Stimulated activated naive B cell treated with anti-CD40 and anti-IgM and Interleukin-4, amounts not matched to agents 10 μg/mL and 1 μg/mL and 100 μg/mL, for 72 hours (primary cell): ENCODE results near the gene RAB18.
"Not testable (repeated sequence)": the region's sequence is repeated elsewhere in the genome, so short reads cannot be mapped to it uniquely, and the experiment has no call there.

Experiments used
- ATAC-seq, 2 donors: fragments of 150-1000 bp; cut with Tn5 transposase; replicated peaks; 2 replicates each; pipeline ENCODE4 v1.10.0; 2021; ENCODE audit warnings: moderate library complexity in 1 of 2
- DNase-seq: peaks from one replicate; pipeline ENCODE4 v3.0.0; 2021
- H3K27ac Mint-ChIP-seq: one replicate; pipeline ENCODE4 v1.8.0; 2022; ENCODE audit warnings: mild to moderate bottlenecking, mixed read lengths
- H3K27me3 Mint-ChIP-seq, 2 donors: one replicate each; pipeline ENCODE4 v1.8.0; 2022; ENCODE audit warnings: mixed read lengths in 2 of 2
- H3K36me3 Mint-ChIP-seq, 2 donors: one replicate each; pipeline ENCODE4 v1.8.0; 2022; ENCODE audit warnings: mixed read lengths in 2 of 2, mild to moderate bottlenecking in 1 of 2
- H3K4me1 Mint-ChIP-seq, 2 donors: one replicate each; pipeline ENCODE4 v1.8.0; 2022; ENCODE audit warnings: mixed read lengths in 2 of 2, mild to moderate bottlenecking in 1 of 2
- H3K4me3 Mint-ChIP-seq, 2 donors: one replicate each; pipeline ENCODE4 v1.8.0; 2022; ENCODE audit warnings: mild to moderate bottlenecking in 2 of 2, mixed read lengths in 2 of 2, moderate library complexity in 1 of 2
- H3K9me3 Mint-ChIP-seq, 2 donors: one replicate each; pipeline ENCODE4 v1.8.0; 2022; ENCODE audit warnings: mixed read lengths in 2 of 2, mild to moderate bottlenecking in 1 of 2

RAB18 gene

GRCh38 chr10:27504007-27504807 is at the start of gene RAB18:
Gene RAB18 (plus strand): TSS chr10:27504304. CDS start chr10:27504370, 66 bp downstream.
- Mint-ChIP-seq H3K27ac (peak within 1 kb of the TSS; percentile 99), H3K4me3 (peak within 1 kb of the TSS; percentile 99 to 100), H3K36me3 (peaks cover 4 to 16% of the 10 kb centered on the region in 2 donors), H3K4me1 (peaks cover 22 to 36% of the 10 kb centered on the region in 2 donors), H3K27me3 (peaks cover under 1 to 14% of the 10 kb centered on the region in 2 donors), H3K9me3 (no peaks in the 10 kb centered on the region)
- ATAC-seq (peak; percentile 97 to 98), DNase-seq (peak; percentile 98)

- H3K27me3 Mint-ChIP-seq, result peaks cover 0 to 3% of the 10 kb centered on the region in 2 donors
- ATAC-seq, result no peak
- H3K9me3 Mint-ChIP-seq, result no peaks in the 10 kb centered on the region
- no peak for DNase-seq
- no peaks in the 10 kb centered on the region for H3K36me3 Mint-ChIP-seq
- no peaks in the 10 kb centered on the region for H3K4me1 Mint-ChIP-seq
- no peak overlapping the region for H3K4me3 Mint-ChIP-seq
- H3K27ac Mint-ChIP-seq, result no peak overlapping the region
Observed at GRCh38 chr10:27454837-27455236, 49.3 kb upstream of the RAB18 start.

- no peaks in the 10 kb centered on the region for H3K9me3 Mint-ChIP-seq
- peaks cover 0 to 3% of the 10 kb centered on the region in 2 donors for H3K27me3 Mint-ChIP-seq
- DNase-seq (no peak), ATAC-seq (no peak)
- no peak overlapping the region for H3K4me3 Mint-ChIP-seq
- H3K27ac Mint-ChIP-seq, result no peak overlapping the region
- H3K36me3 Mint-ChIP-seq, result no peaks in the 10 kb centered on the region
- H3K4me1 Mint-ChIP-seq, result no peaks in the 10 kb centered on the region
Observed at GRCh38 chr10:27457261-27457945, 46.7 kb upstream of the RAB18 start.

- Mint-ChIP-seq H3K36me3 (no peaks in the 10 kb centered on the region), H3K27me3 (no peaks in the 10 kb centered on the region), H3K4me3 (no peak overlapping the region), H3K9me3 (no peaks in the 10 kb centered on the region), H3K27ac (no peak overlapping the region), H3K4me1 (peaks cover 0 to 2% of the 10 kb centered on the region in 2 donors)
- no peak for DNase-seq
- ATAC-seq, result no peak
Observed at GRCh38 chr10:27457966-27458365, 46.1 kb upstream of the RAB18 start.

- no peak overlapping the region for H3K4me3 Mint-ChIP-seq
- no peaks in the 10 kb centered on the region for H3K27me3 Mint-ChIP-seq
- H3K36me3 Mint-ChIP-seq, result no peaks in the 10 kb centered on the region
- ATAC-seq, result no peak
- no peak overlapping the region for H3K27ac Mint-ChIP-seq
- H3K9me3 Mint-ChIP-seq, result no peaks in the 10 kb centered on the region
- no peak for DNase-seq
- H3K4me1 Mint-ChIP-seq, result peaks cover 19 to 27% of the 10 kb centered on the region in 2 donors
Observed at GRCh38 chr10:27461312-27461711, 42.8 kb upstream of the RAB18 start.

GRCh38 chr10:27463961-27464360 is 40.1 kb upstream of the RAB18 start:
- ATAC-seq (no peak), DNase-seq (no peak)
- peaks cover 19 to 29% of the 10 kb centered on the region in 2 donors for H3K4me1 Mint-ChIP-seq
- no peaks in the 10 kb centered on the region for H3K9me3 Mint-ChIP-seq
- H3K36me3 Mint-ChIP-seq, result no peaks in the 10 kb centered on the region
- H3K27ac Mint-ChIP-seq, result no peak overlapping the region
- H3K4me3 Mint-ChIP-seq, result no peak overlapping the region
- H3K27me3 Mint-ChIP-seq, result no peaks in the 10 kb centered on the region

- H3K36me3 Mint-ChIP-seq, result no peaks in the 10 kb centered on the region
- H3K9me3 Mint-ChIP-seq, result no peaks in the 10 kb centered on the region
- no peak overlapping the region for H3K27ac Mint-ChIP-seq
- ATAC-seq (peak; percentile 80 to 84), DNase-seq (peak; percentile 5)
- no peak overlapping the region for H3K4me3 Mint-ChIP-seq
- no peaks in the 10 kb centered on the region for H3K27me3 Mint-ChIP-seq
- H3K4me1 Mint-ChIP-seq, result peaks cover 19 to 29% of the 10 kb centered on the region in 2 donors
Observed at GRCh38 chr10:27464993-27465392, 39.1 kb upstream of the RAB18 start.

GRCh38 chr10:27465596-27465995 is 38.5 kb upstream of the RAB18 start:
- not testable (repeated sequence) for H3K4me3 Mint-ChIP-seq, H3K27me3 Mint-ChIP-seq
- peaks cover 19 to 29% of the 10 kb centered on the region in 2 donors for H3K4me1 Mint-ChIP-seq

GRCh38 chr10:27470885-27471284 is 33.2 kb upstream of the RAB18 start:
- ATAC-seq (no peak), DNase-seq (no peak)
- Mint-ChIP-seq H3K4me3 (no peak overlapping the region), H3K27ac (no peak overlapping the region), H3K36me3 (no peaks in the 10 kb centered on the region), H3K4me1 (peaks cover 3 to 6% of the 10 kb centered on the region in 2 donors), H3K27me3 (peaks cover 4 to 5% of the 10 kb centered on the region in 2 donors), H3K9me3 (no peaks in the 10 kb centered on the region)

More at GRCh38 chr10:27465596-27465995, 38.5 kb upstream of the RAB18 start:
- H3K27ac Mint-ChIP-seq, result peak overlapping the region; percentile 27
- not testable (repeated sequence) for DNase-seq, H3K36me3 Mint-ChIP-seq, ATAC-seq, H3K9me3 Mint-ChIP-seq

GRCh38 chr10:27474741-27475140 is 29.4 kb upstream of the RAB18 start:
- no peak overlapping the region for H3K4me3 Mint-ChIP-seq
- ATAC-seq (no peak), DNase-seq (no peak)
- peaks cover 4 to 5% of the 10 kb centered on the region in 2 donors for H3K27me3 Mint-ChIP-seq
- no peak overlapping the region for H3K27ac Mint-ChIP-seq
- H3K9me3 Mint-ChIP-seq, result no peaks in the 10 kb centered on the region
- H3K36me3 Mint-ChIP-seq, result no peaks in the 10 kb centered on the region
- no peaks in the 10 kb centered on the region for H3K4me1 Mint-ChIP-seq

GRCh38 chr10:27479016-27479415 is 25.1 kb upstream of the RAB18 start:
- no peak overlapping the region for H3K4me3 Mint-ChIP-seq
- H3K4me1 Mint-ChIP-seq, result peaks cover 0 to 10% of the 10 kb centered on the region in 2 donors
- ATAC-seq (no peak), DNase-seq (no peak)
- H3K27ac Mint-ChIP-seq, result no peak overlapping the region
- H3K9me3 Mint-ChIP-seq, result no peaks in the 10 kb centered on the region
- no peaks in the 10 kb centered on the region for H3K36me3 Mint-ChIP-seq
- H3K27me3 Mint-ChIP-seq, result peaks cover 3 to 5% of the 10 kb centered on the region in 2 donors

- ATAC-seq, result no peak
- Mint-ChIP-seq H3K27ac (no peak overlapping the region), H3K9me3 (no peaks in the 10 kb centered on the region), H3K36me3 (no peaks in the 10 kb centered on the region), H3K4me1 (peaks cover 0 to 10% of the 10 kb centered on the region in 2 donors), H3K27me3 (peaks cover 0 to 3% of the 10 kb centered on the region in 2 donors), H3K4me3 (no peak overlapping the region)
- DNase-seq, result no peak
Observed at GRCh38 chr10:27481486-27481885, 22.6 kb upstream of the RAB18 start.

GRCh38 chr10:27482984-27483956 is 20.8 kb upstream of the RAB18 start:
- DNase-seq, result no peak
- no peaks in the 10 kb centered on the region for H3K36me3 Mint-ChIP-seq
- no peak overlapping the region for H3K27ac Mint-ChIP-seq
- peaks cover 0 to 10% of the 10 kb centered on the region in 2 donors for H3K4me1 Mint-ChIP-seq
- no peak for ATAC-seq
- peaks cover 14% of the 10 kb centered on the region in 2 donors for H3K27me3 Mint-ChIP-seq
- H3K9me3 Mint-ChIP-seq, result peaks cover 0 to 4% of the 10 kb centered on the region in 2 donors
- no peak overlapping the region for H3K4me3 Mint-ChIP-seq

- Mint-ChIP-seq H3K4me1 (peaks cover 0 to 10% of the 10 kb centered on the region in 2 donors), H3K9me3 (peaks cover 3 to 4% of the 10 kb centered on the region in 2 donors), H3K36me3 (peaks cover 0 to 3% of the 10 kb centered on the region in 2 donors), H3K27me3 (peaks cover 18 to 22% of the 10 kb centered on the region in 2 donors), H3K4me3 (no peak overlapping the region), H3K27ac (no peak overlapping the region)
- DNase-seq (no peak), ATAC-seq (no peak)
Observed at GRCh38 chr10:27485368-27485767, 18.7 kb upstream of the RAB18 start.
